NB4 (cell line): Measurements from ENCODE around the gene CHRM1.

ENCODE experiments used
- POLR2A ChIP-seq: IDR thresholded peaks from 2 replicates; pipeline ENCODE4 v1.6.1; 2011; ENCODE audit warnings: mild to moderate bottlenecking; ENCODE audit not compliant: insufficient read length; ENCODE audit errors: extremely low read depth
- TF ChIP-seq, protein P1 (sequence below): IDR thresholded peaks from one replicate; pipeline ENCODE4 v1.5.1; 2012; ENCODE audit warnings: low read depth, low read length

DNA sequence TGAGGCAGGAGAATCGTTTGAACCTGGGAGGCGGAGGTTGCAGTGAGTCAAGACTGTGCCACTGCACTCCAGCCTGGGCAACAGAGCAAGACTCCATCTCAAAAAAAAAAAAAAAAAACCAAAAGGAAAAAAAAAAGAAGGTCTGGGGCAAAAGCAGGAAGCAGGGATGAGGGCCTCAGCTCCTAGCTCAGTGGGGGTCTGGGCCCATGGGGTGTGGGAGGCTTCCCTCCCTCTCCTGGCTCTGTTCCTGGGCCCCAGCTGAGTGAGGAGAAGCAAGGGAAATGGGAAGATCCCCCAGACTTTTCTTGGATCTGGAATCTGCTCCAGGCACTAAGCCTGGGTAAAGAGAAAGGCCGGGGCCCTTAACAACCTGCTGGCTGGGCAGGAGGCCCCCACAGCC, 8.9 kb downstream of the CHRM1 start:
- TF ChIP-seq, protein P1, sequence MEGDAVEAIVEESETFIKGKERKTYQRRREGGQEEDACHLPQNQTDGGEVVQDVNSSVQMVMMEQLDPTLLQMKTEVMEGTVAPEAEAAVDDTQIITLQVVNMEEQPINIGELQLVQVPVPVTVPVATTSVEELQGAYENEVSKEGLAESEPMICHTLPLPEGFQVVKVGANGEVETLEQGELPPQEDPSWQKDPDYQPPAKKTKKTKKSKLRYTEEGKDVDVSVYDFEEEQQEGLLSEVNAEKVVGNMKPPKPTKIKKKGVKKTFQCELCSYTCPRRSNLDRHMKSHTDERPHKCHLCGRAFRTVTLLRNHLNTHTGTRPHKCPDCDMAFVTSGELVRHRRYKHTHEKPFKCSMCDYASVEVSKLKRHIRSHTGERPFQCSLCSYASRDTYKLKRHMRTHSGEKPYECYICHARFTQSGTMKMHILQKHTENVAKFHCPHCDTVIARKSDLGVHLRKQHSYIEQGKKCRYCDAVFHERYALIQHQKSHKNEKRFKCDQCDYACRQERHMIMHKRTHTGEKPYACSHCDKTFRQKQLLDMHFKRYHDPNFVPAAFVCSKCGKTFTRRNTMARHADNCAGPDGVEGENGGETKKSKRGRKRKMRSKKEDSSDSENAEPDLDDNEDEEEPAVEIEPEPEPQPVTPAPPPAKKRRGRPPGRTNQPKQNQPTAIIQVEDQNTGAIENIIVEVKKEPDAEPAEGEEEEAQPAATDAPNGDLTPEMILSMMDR, result no peak
- TF ChIP-seq POLR2A, result no peak
